Right atrium auricular region (tissue), 2 donors: ENCODE measurements around the gene CNOT4. TPM values are rescaled to one million over a fixed set of nuclear protein-coding genes. Genes with fewer than 3 reads are reported as not detected.

Experiments used
- DNase-seq: peaks from one replicate; pipeline ENCODE4 v3.0.0-alpha.2; 2019; ENCODE audit warnings: low spot score
- H3K27ac ChIP-seq, 2 donors: fragments of 200-600 bp; sonication (generic); 1 replicate in 1 of 2; 2 replicates in 1 of 2; pipeline ENCODE4 v1.5.1; 2016 to 2019
- H3K27me3 ChIP-seq, 2 donors: fragments of 200-600 bp; sonication (generic); one replicate each; pipeline versions ENCODE4 v1.5.1 to v1.6.0; 2017 to 2019
- H3K36me3 ChIP-seq: fragments of 200-600 bp; sonication (generic); one replicate; pipeline ENCODE4 v1.5.1; 2016
- H3K4me1 ChIP-seq, 2 donors: fragments of 200-600 bp; sonication (generic); one replicate each; pipeline versions ENCODE4 v1.5.1 to v1.6.0; 2017 to 2019
- H3K4me3 ChIP-seq, 2 donors: fragments of 200-600 bp; sonication (generic); 1 replicate in 1 of 2; 2 replicates in 1 of 2; pipeline ENCODE4 v1.5.1; 2017 to 2019; ENCODE audit warnings: mild to moderate bottlenecking in 1 of 2, moderate library complexity in 1 of 2
- H3K9me3 ChIP-seq, 2 donors: fragments of 200-600 bp; sonication (generic); one replicate each; pipeline ENCODE4 v1.5.1; 2019
- CTCF ChIP-seq, 2 donors: fragments of 200-600 bp; sonication (generic); IDR thresholded peaks; one replicate each; pipeline ENCODE4 v1.5.1; 2019; ENCODE audit warnings: antibody characterized with exemption in 2 of 2
- total RNA-seq, 2 donors: library from RNA; depleted of rRNA; stranded (reverse); fragments of >200 nt; gene quantifications; one replicate each; pipeline ENCODE4 v1.1.0, GENCODE V29; 2016

The CNOT4 gene
- total RNA-seq, 2 donors from 2014 or later = 23.3 to 25.3 TPM

- H3K9me3 ChIP-seq = no peaks in the 10 kb centered on the region
- H3K4me3 ChIP-seq = no peak overlapping the region
- H3K27ac ChIP-seq = no peak overlapping the region
- no peak for TF ChIP-seq CTCF (IDR thresholded peaks at IDR 0.05)
- no peak for DNase-seq
- H3K27me3 ChIP-seq = no peaks in the 10 kb centered on the region
- no peaks in the 10 kb centered on the region for H3K36me3 ChIP-seq
- no peaks in the 10 kb centered on the region for H3K4me1 ChIP-seq
Measured at GRCh38 chr7:135519871-135520270, 10.0 kb upstream of the CNOT4 start.

- Histone ChIP-seq H3K9me3 (no peaks in the 10 kb centered on the region), H3K36me3 (no peaks in the 10 kb centered on the region), H3K4me3 (no peak overlapping the region), H3K27me3 (no peaks in the 10 kb centered on the region), H3K4me1 (no peaks in the 10 kb centered on the region), H3K27ac (no peak overlapping the region)
- no peak for TF ChIP-seq CTCF (IDR thresholded peaks at IDR 0.05)
- DNase-seq = no peak
Measured at GRCh38 chr7:135519233-135519688, 9.4 kb upstream of the CNOT4 start.

- no peaks in the 10 kb centered on the region for H3K36me3 ChIP-seq
- no peak for TF ChIP-seq CTCF (IDR thresholded peaks at IDR 0.05)
- H3K4me1 ChIP-seq = no peaks in the 10 kb centered on the region
- no peak for DNase-seq
- H3K27ac ChIP-seq = no peak overlapping the region
- no peaks in the 10 kb centered on the region for H3K9me3 ChIP-seq
- no peak overlapping the region for H3K4me3 ChIP-seq
- H3K27me3 ChIP-seq = no peaks in the 10 kb centered on the region
Measured at GRCh38 chr7:135518748-135519147, 8.8 kb upstream of the CNOT4 start.

- Histone ChIP-seq H3K36me3 (no peaks in the 10 kb centered on the region), H3K4me3 (no peak overlapping the region), H3K9me3 (no peaks in the 10 kb centered on the region), H3K4me1 (no peaks in the 10 kb centered on the region), H3K27me3 (no peaks in the 10 kb centered on the region), H3K27ac (no peak overlapping the region)
- no peak for DNase-seq
- TF ChIP-seq CTCF (IDR thresholded peaks at IDR 0.05) = no peak
Measured at GRCh38 chr7:135517060-135517459, 7.2 kb upstream of the CNOT4 start.

GRCh38 chr7:135514856-135515255, 5.0 kb upstream of the CNOT4 start:
- DNase-seq = no peak
- H3K4me1 ChIP-seq = no peaks in the 10 kb centered on the region
- H3K4me3 ChIP-seq = no peak overlapping the region
- H3K9me3 ChIP-seq = no peaks in the 10 kb centered on the region
- H3K27me3 ChIP-seq = no peaks in the 10 kb centered on the region
- no peak for TF ChIP-seq CTCF (IDR thresholded peaks at IDR 0.05)
- no peaks in the 10 kb centered on the region for H3K36me3 ChIP-seq
- no peak overlapping the region for H3K27ac ChIP-seq

- Histone ChIP-seq H3K4me3 (no peak overlapping the region), H3K9me3 (no peaks in the 10 kb centered on the region), H3K27me3 (no peaks in the 10 kb centered on the region), H3K36me3 (no peaks in the 10 kb centered on the region), H3K4me1 (peaks cover 0 to 14% of the 10 kb centered on the region in 2 donors), H3K27ac (no peak overlapping the region)
- DNase-seq = peak; percentile 26
- TF ChIP-seq CTCF (IDR thresholded peaks at IDR 0.05) = peak; percentile 23 to 63
Measured at GRCh38 chr7:135512135-135512887, 2.4 kb upstream of the CNOT4 start.
